OCI-LY7 (cell line): ENCODE data around the gene ZNF318.

Experiments used
- EZH2phosphoT487 ChIP-seq: fragments of 200-600 bp; sonication (generic); IDR thresholded peaks from 2 replicates; pipeline ENCODE4 v1.6.1; 2018; ENCODE audit warnings: low read depth, borderline replicate concordance, mild to moderate bottlenecking, mixed run types, antibody characterized with exemption, low read length, moderate library complexity, mixed read lengths
- TF ChIP-seq, protein P1 (sequence below): fragments of 200-600 bp; sonication (generic); conservative IDR thresholded peaks from 2 replicates; pipeline ENCODE4 v1.5.1; 2014; ENCODE audit warnings: mild to moderate bottlenecking, antibody characterized with exemption, low read length, moderate library complexity, mixed read lengths

- TF ChIP-seq, protein P1, sequence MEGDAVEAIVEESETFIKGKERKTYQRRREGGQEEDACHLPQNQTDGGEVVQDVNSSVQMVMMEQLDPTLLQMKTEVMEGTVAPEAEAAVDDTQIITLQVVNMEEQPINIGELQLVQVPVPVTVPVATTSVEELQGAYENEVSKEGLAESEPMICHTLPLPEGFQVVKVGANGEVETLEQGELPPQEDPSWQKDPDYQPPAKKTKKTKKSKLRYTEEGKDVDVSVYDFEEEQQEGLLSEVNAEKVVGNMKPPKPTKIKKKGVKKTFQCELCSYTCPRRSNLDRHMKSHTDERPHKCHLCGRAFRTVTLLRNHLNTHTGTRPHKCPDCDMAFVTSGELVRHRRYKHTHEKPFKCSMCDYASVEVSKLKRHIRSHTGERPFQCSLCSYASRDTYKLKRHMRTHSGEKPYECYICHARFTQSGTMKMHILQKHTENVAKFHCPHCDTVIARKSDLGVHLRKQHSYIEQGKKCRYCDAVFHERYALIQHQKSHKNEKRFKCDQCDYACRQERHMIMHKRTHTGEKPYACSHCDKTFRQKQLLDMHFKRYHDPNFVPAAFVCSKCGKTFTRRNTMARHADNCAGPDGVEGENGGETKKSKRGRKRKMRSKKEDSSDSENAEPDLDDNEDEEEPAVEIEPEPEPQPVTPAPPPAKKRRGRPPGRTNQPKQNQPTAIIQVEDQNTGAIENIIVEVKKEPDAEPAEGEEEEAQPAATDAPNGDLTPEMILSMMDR, result no peak
- TF ChIP-seq EZH2phosphoT487, result no peak
These were observed 57.8 kb downstream of the ZNF318 start for GRCh38 chr6:43311666-43312065.
